GM12872 (cell line): ENCODE results near the gene PPFIBP1.

Source experiments
- CTCF ChIP-seq: IDR thresholded peaks from 3 replicates; pipeline ENCODE4 v1.5.1; 2011; ENCODE audit warnings: low read depth, mild to moderate bottlenecking, low read length, moderate library complexity; ENCODE audit not compliant: insufficient read depth

PPFIBP1 gene

GRCh38 chr12:27705263-27705662 lies 181.3 kb downstream of the PPFIBP1 start:
- 0 out of 3 replicates have a peak, but pooled peaks have one; percentile 9 for TF ChIP-seq CTCF

- TF ChIP-seq CTCF = no peak
These were observed 183.2 kb downstream of the PPFIBP1 start for GRCh38 chr12:27707216-27707615.

GRCh38 chr12:27709212-27709931 lies 185.4 kb downstream of the PPFIBP1 start:
- no peak for TF ChIP-seq CTCF

- TF ChIP-seq CTCF = no peak
These were observed 186.1 kb downstream of the PPFIBP1 start for GRCh38 chr12:27709932-27710591.

- no peak for TF ChIP-seq CTCF
These were observed 186.7 kb downstream of the PPFIBP1 start, which contains the start of gene MRPS35 for GRCh38 chr12:27710592-27711316. Gene MRPS35, plus strand, starts transcription at chr12:27710832. Its CDS starts 12 bp downstream, at chr12:27710844.

GRCh38 chr12:27711317-27711682 lies 187.3 kb downstream of the PPFIBP1 start:
- no peak for TF ChIP-seq CTCF

GRCh38 chr12:27711967-27712366 lies 188.0 kb downstream of the PPFIBP1 start:
- no peak for TF ChIP-seq CTCF
